Upper lobe of right lung (tissue), 1 donor: ENCODE measurements around the gene AK8. TPM values are rescaled to one million over a fixed set of nuclear protein-coding genes. Genes with fewer than 3 reads are reported as not detected.

Experiments
- ATAC-seq: fragments of 200-7000 bp; cut with Tn5 transposase; one replicate; pipeline ENCODE4 v1.9.1; 2020; ENCODE audit warnings: mild to moderate bottlenecking, moderate library complexity
- DNase-seq: peaks from one replicate; pipeline ENCODE4 v3.0.0-alpha.2; 2020
- H3K27ac ChIP-seq: fragments of 200-600 bp; one replicate; pipeline ENCODE4 v1.8.0; 2022
- H3K27me3 ChIP-seq: fragments of 200-600 bp; one replicate; pipeline ENCODE4 v1.8.0; 2022; ENCODE audit warnings: mild to moderate bottlenecking
- H3K36me3 ChIP-seq: fragments of 200-600 bp; one replicate; pipeline ENCODE4 v1.8.0; 2022
- H3K4me1 ChIP-seq: fragments of 200-600 bp; one replicate; pipeline ENCODE4 v1.8.0; 2022
- H3K4me3 ChIP-seq: fragments of 200-600 bp; one replicate; pipeline ENCODE4 v1.8.0; 2022; ENCODE audit warnings: mild to moderate bottlenecking
- H3K9me3 ChIP-seq: fragments of 200-600 bp; one replicate; pipeline ENCODE4 v1.8.0; 2022
- CTCF ChIP-seq: fragments of 200-600 bp; IDR thresholded peaks from one replicate; pipeline ENCODE4 v1.8.0; 2022; ENCODE audit warnings: antibody characterized with exemption
- intact Hi-C: fragments of 100-400 bp; cut with DNase I; formaldehyde crosslinking; loops from one replicate; pipeline ENCODE4 v1.11.0; 2022
- total RNA-seq: library from RNA; stranded (reverse); fragmentation: NEBNext Ultra II Directional; extraction: Animal tissue kit (Norgen Biotek cat#: 25700); gene quantifications from one replicate; pipeline ENCODE4 v1.2.1, GENCODE V29; 2021
- donor health status: DM: no; HTN: yes; CAD: no; lungs with severe emphysema.

Gene AK8
- total RNA-seq, 1 donor from 2014 or later: 0.55 TPM

GRCh38 chr9:132846109-132846917 is 31.8 kb downstream of the AK8 start:
- ATAC-seq (peak; percentile 18), DNase-seq (no peak)
- TF ChIP-seq CTCF: no peak
- intact Hi-C loops: no loop called here
- Histone ChIP-seq H3K36me3 (no peaks in the 10 kb centered on the region), H3K4me1 (no peaks in the 10 kb centered on the region), H3K4me3 (no peak overlapping the region), H3K27ac (no peak overlapping the region), H3K27me3 (no peaks in the 10 kb centered on the region), H3K9me3 (no peaks in the 10 kb centered on the region)

GRCh38 chr9:132842124-132843044 is 35.7 kb downstream of the AK8 start:
- intact Hi-C loops: no loop called here
- no peaks in the 10 kb centered on the region for H3K9me3 ChIP-seq
- H3K4me1 ChIP-seq: no peaks in the 10 kb centered on the region
- DNase-seq (peak; percentile 37), ATAC-seq (no peak)
- no peaks in the 10 kb centered on the region for H3K36me3 ChIP-seq
- no peak for TF ChIP-seq CTCF
- no peaks in the 10 kb centered on the region for H3K27me3 ChIP-seq
- no peak overlapping the region for H3K27ac ChIP-seq
- H3K4me3 ChIP-seq: no peak overlapping the region

GRCh38 chr9:132840980-132841379 is 37.1 kb downstream of the AK8 start:
- no peaks in the 10 kb centered on the region for H3K27me3 ChIP-seq
- H3K27ac ChIP-seq: no peak overlapping the region
- intact Hi-C loops: no loop called here
- no peaks in the 10 kb centered on the region for H3K36me3 ChIP-seq
- ATAC-seq (no peak), DNase-seq (peak; percentile 16)
- TF ChIP-seq CTCF: no peak
- H3K4me3 ChIP-seq: no peak overlapping the region
- no peaks in the 10 kb centered on the region for H3K9me3 ChIP-seq
- no peaks in the 10 kb centered on the region for H3K4me1 ChIP-seq

GRCh38 chr9:132838291-132838690 is 39.8 kb downstream of the AK8 start:
- H3K4me3 ChIP-seq: no peak overlapping the region
- H3K4me1 ChIP-seq: no peaks in the 10 kb centered on the region
- intact Hi-C loops: no loop called here
- DNase-seq: peak; percentile 6
- H3K27me3 ChIP-seq: no peaks in the 10 kb centered on the region
- no peak for ATAC-seq
- H3K36me3 ChIP-seq: no peaks in the 10 kb centered on the region
- no peak for TF ChIP-seq CTCF
- H3K9me3 ChIP-seq: no peaks in the 10 kb centered on the region
- H3K27ac ChIP-seq: no peak overlapping the region

- no peak overlapping the region for H3K27ac ChIP-seq
- no peaks in the 10 kb centered on the region for H3K27me3 ChIP-seq
- no peaks in the 10 kb centered on the region for H3K4me1 ChIP-seq
- no peak for TF ChIP-seq CTCF
- H3K4me3 ChIP-seq: no peak overlapping the region
- H3K9me3 ChIP-seq: no peaks in the 10 kb centered on the region
- DNase-seq: peak; percentile 25
- no peaks in the 10 kb centered on the region for H3K36me3 ChIP-seq
- intact Hi-C loops: no loop called here
- ATAC-seq: no peak
These were observed 40.4 kb downstream of the AK8 start for GRCh38 chr9:132837501-132838286.
